GM19351 (cell line): Measurements from ENCODE around the gene OPN1MW.
"Not testable (repeated sequence)": the region's sequence is repeated elsewhere in the genome, so short reads cannot be mapped to it uniquely, and the experiment has no call there.

Experiments used
- ATAC-seq: cut with Tn5 transposase; IDR thresholded peaks from one replicate; pipeline ENCODE4 v1.9.1; 2021; ENCODE audit warnings: mild to moderate bottlenecking, moderate library complexity; ENCODE audit not compliant: unreplicated experiment

The OPN1MW gene

GRCh38 chrX:154209670-154210418, 27.4 kb downstream of the OPN1MW start:
- peak; percentile 60 for ATAC-seq

GRCh38 chrX:154211057-154211456, 28.7 kb downstream of the OPN1MW start:
- not testable (repeated sequence) for ATAC-seq

- ATAC-seq: not testable (repeated sequence)
Measured at GRCh38 chrX:154211499-154211898, 29.1 kb downstream of the OPN1MW start.

- ATAC-seq: not testable (repeated sequence)
Measured at GRCh38 chrX:154219456-154219855, 37.1 kb downstream of the OPN1MW start, which contains the start of gene OPN1MW2. Gene OPN1MW2 (plus strand): TSS chrX:154219756. CDS start chrX:154219816, 60 bp downstream.

- not testable (repeated sequence) for ATAC-seq
Measured at GRCh38 chrX:154225292-154225691, 42.9 kb downstream of the OPN1MW start.

GRCh38 chrX:154226706-154227105, 44.3 kb downstream of the OPN1MW start:
- ATAC-seq: not testable (repeated sequence)

GRCh38 chrX:154231443-154231842, 49.0 kb downstream of the OPN1MW start:
- not testable (repeated sequence) for ATAC-seq

GRCh38 chrX:154233620-154234019, 51.2 kb downstream of the OPN1MW start:
- ATAC-seq: not testable (repeated sequence)

GRCh38 chrX:154238939-154239559, 56.7 kb downstream of the OPN1MW start:
- not testable (repeated sequence) for ATAC-seq

GRCh38 chrX:154239982-154240503, 57.6 kb downstream of the OPN1MW start:
- ATAC-seq: not testable (repeated sequence)
